HepG2 (cell line): Measurements from ENCODE around the gene DARS2. TPM values are rescaled to one million over a fixed set of nuclear protein-coding genes. Genes with fewer than 3 reads are reported as not detected.

Experiments used
- CBFB ChIP-seq: sonication (generic); formaldehyde crosslinking; IDR thresholded peaks from 2 replicates; pipeline ENCODE4 v1.4.0; 2020; ENCODE audit warnings: missing genetic modification reagents
- CENPX ChIP-seq: sonication (generic); formaldehyde crosslinking; IDR thresholded peaks from 2 replicates; pipeline ENCODE4 v1.9.0; 2021; ENCODE audit warnings: mild to moderate bottlenecking, missing genetic modification reagents, moderate library complexity
- ESRRA ChIP-seq: sonication (generic); formaldehyde crosslinking; IDR thresholded peaks from 2 replicates; pipeline ENCODE4 v1.5.1; 2020; ENCODE audit warnings: mild to moderate bottlenecking, low read depth, missing genetic modification reagents
- HCFC1 ChIP-seq: fragments of 150-350 bp; IDR thresholded peaks from 2 replicates; pipeline ENCODE4 v1.6.1; 2014; ENCODE audit warnings: low read depth, low read length
- KAT2B ChIP-seq: fragments of 150-350 bp; IDR thresholded peaks from 2 replicates; pipeline ENCODE4 v1.6.1; 2014; ENCODE audit warnings: low read depth, low read length, borderline replicate concordance
- NONO ChIP-seq, 2 experiments: fragments of 450-650 bp in 1 of 2; sonication (generic) in 1 of 2; formaldehyde crosslinking in 1 of 2; IDR thresholded peaks in 1 of 2; conservative IDR thresholded peaks in 1 of 2; 2 replicates each; pipeline versions ENCODE4 v1.6.1 to v1.8.0; 2017 to 2022; ENCODE audit warnings: mild to moderate bottlenecking in 1 of 2, missing genetic modification reagents in 1 of 2, moderate library complexity in 1 of 2
- SMAD9 ChIP-seq: sonication (generic); formaldehyde crosslinking; IDR thresholded peaks from 2 replicates; pipeline ENCODE4 v1.5.1; 2020; ENCODE audit warnings: mild to moderate bottlenecking, missing genetic modification reagents
- SRSF4 ChIP-seq: fragments of 200-400 bp; formaldehyde crosslinking; IDR thresholded peaks from one replicate; pipeline ENCODE4 v1.6.1; 2018; ENCODE audit warnings: mild to moderate bottlenecking, low read depth, low read length, moderate library complexity; ENCODE audit not compliant: poor library complexity, severe bottlenecking
- TRIM24 ChIP-seq: sonication (generic); formaldehyde crosslinking; IDR thresholded peaks from 2 replicates; pipeline ENCODE4 v1.8.0; 2022; ENCODE audit warnings: mild to moderate bottlenecking, missing genetic modification reagents
- ZBTB7A ChIP-seq: sonication (generic); formaldehyde crosslinking; IDR thresholded peaks from 2 replicates; pipeline ENCODE4 v1.8.0; 2022; ENCODE audit warnings: mild to moderate bottlenecking, missing genetic modification reagents
- ZNF263 ChIP-seq: sonication (generic); formaldehyde crosslinking; IDR thresholded peaks from 2 replicates; pipeline ENCODE4 v1.4.0; 2020; ENCODE audit warnings: missing genetic modification reagents
- ZNF543 ChIP-seq: sonication (generic); formaldehyde crosslinking; IDR thresholded peaks from 2 replicates; pipeline ENCODE4 v1.4.0; 2020; ENCODE audit warnings: mild to moderate bottlenecking, missing genetic modification reagents
- ZNF563 ChIP-seq: sonication (generic); formaldehyde crosslinking; IDR thresholded peaks from 2 replicates; pipeline ENCODE4 v1.8.0; 2022; ENCODE audit warnings: mild to moderate bottlenecking, moderate library complexity, missing genetic modification reagents
- polyA plus RNA-seq, 8 experiments: library from polyadenylated mRNA; depleted of rRNA in 3 of 8; stranded (reverse) in 7 of 8; unstranded in 1 of 8; fragments of >200 nt; fragmentation: Illumina TruSeq in 4 of 8; extraction: Trizol in 4 of 8; gene quantifications; 2 replicates each; pipeline versions ENCODE4 v1.2.1 to v1.2.3, GENCODE V29; 2011 to 2016; ENCODE audit warnings: low read depth in 4 of 8, missing spikeins in 1 of 8, mixed read lengths in 1 of 8; ENCODE audit not compliant: insufficient read depth in 1 of 8
- total RNA-seq, 5 experiments: library from RNA; depleted of rRNA; stranded (reverse); fragments of >200 nt; fragmentation: Illumina TruSeq; extraction: Trizol; gene quantifications; 2 replicates each; pipeline ENCODE4 v1.2.3, GENCODE V29; 2016; ENCODE audit warnings: low read depth in 1 of 5
- TF ChIP-seq, protein P1 (sequence below), 2 experiments: IDR thresholded peaks; 2 replicates each; pipeline ENCODE4 v1.6.1; 2011 to 2012; ENCODE audit warnings: low read length in 2 of 2, borderline replicate concordance in 1 of 2, low read depth in 1 of 2, mild to moderate bottlenecking in 1 of 2, moderate library complexity in 1 of 2
- TF ChIP-seq, protein P2 (sequence below): sonication (generic); formaldehyde crosslinking; IDR thresholded peaks from 2 replicates; pipeline ENCODE4 v1.4.0; 2020; ENCODE audit warnings: missing genetic modification reagents
- TF ChIP-seq, protein P3 (sequence below): sonication (generic); formaldehyde crosslinking; IDR thresholded peaks from 2 replicates; pipeline ENCODE4 v1.4.0; 2020; ENCODE audit warnings: low read depth, mild to moderate bottlenecking, missing genetic modification reagents

Gene DARS2
- total and polyA plus RNA-seq, 2 of the 13 experiments (the other 11 are each of a cell fraction or from before 2014, with no cell fraction given), result 17.6 to 27.7 TPM

DNA sequence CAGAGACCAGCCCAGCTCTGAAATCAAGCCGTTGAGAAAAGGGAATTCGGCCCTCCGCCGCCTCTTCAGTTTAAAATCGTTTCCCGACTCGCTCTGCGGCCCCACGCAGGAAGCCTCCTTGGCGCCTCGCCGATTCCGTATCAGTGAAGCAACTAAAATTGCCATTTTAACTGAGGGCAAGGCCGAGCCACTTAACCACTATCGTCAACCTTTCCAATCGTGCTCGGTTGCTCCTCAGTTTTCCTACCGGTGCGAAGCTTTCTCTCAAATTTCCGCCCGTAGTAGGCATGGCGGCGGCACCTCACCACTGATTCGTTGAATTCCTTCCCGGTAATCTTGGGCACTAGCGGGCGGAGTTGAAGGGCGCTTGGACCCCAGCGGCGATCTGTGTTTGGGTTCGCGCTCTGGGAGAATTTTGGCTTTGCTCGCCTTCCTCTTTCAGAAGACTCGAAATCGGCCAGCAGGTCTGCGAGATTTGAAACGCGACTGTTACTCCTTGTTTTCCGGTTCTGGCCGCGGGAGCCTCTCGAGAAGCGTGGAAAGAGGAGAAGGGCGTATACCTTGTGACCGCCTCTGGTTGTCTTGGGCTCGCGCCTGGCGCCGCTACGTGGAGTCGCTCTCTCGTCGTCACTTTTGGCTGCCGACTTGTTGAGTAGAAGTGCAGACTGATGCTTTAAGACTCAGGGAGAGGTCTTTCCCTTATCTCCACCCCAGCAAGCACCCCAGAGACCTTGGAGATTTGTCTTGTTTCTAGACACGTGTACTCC is at the start of gene DARS2, which contains the start of gene CENPL (continued):
- TF ChIP-seq SMAD9 (CRISPR knock-in tag) (no peak), ZNF263 (no peak), ESRRA (CRISPR knock-in tag) (peak; percentile 26; the same call in 1 of the 2 replicates), SRSF4 (no peak), HCFC1 (peak; percentile 77), NONO (IDR thresholded peaks at IDR 0.05) (no peak), NONO (CRISPR knock-in tag; conservative IDR thresholded peaks at IDR 0.05) (peak; percentile 81; the same call in 1 of the 2 replicates), CBFB (peak; percentile 84), KAT2B (no peak), ZBTB7A (CRISPR knock-in tag) (no peak), ZNF563 (CRISPR knock-in tag) (peak; percentile 69; the same call in 1 of the 2 replicates), ZNF543 (no peak), CENPX (CRISPR knock-in tag) (no peak), TRIM24 (CRISPR knock-in tag) (no peak)
- TF ChIP-seq, protein P1, sequence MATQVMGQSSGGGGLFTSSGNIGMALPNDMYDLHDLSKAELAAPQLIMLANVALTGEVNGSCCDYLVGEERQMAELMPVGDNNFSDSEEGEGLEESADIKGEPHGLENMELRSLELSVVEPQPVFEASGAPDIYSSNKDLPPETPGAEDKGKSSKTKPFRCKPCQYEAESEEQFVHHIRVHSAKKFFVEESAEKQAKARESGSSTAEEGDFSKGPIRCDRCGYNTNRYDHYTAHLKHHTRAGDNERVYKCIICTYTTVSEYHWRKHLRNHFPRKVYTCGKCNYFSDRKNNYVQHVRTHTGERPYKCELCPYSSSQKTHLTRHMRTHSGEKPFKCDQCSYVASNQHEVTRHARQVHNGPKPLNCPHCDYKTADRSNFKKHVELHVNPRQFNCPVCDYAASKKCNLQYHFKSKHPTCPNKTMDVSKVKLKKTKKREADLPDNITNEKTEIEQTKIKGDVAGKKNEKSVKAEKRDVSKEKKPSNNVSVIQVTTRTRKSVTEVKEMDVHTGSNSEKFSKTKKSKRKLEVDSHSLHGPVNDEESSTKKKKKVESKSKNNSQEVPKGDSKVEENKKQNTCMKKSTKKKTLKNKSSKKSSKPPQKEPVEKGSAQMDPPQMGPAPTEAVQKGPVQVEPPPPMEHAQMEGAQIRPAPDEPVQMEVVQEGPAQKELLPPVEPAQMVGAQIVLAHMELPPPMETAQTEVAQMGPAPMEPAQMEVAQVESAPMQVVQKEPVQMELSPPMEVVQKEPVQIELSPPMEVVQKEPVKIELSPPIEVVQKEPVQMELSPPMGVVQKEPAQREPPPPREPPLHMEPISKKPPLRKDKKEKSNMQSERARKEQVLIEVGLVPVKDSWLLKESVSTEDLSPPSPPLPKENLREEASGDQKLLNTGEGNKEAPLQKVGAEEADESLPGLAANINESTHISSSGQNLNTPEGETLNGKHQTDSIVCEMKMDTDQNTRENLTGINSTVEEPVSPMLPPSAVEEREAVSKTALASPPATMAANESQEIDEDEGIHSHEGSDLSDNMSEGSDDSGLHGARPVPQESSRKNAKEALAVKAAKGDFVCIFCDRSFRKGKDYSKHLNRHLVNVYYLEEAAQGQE (IDR thresholded peaks at IDR 0.05; ENCODE audit: borderline replicate concordance in 1 of 2, low read depth in 1 of 2, low read length in 2 of 2), result no peak; a peak in 1 of 4 replicates
- TF ChIP-seq, protein P2, sequence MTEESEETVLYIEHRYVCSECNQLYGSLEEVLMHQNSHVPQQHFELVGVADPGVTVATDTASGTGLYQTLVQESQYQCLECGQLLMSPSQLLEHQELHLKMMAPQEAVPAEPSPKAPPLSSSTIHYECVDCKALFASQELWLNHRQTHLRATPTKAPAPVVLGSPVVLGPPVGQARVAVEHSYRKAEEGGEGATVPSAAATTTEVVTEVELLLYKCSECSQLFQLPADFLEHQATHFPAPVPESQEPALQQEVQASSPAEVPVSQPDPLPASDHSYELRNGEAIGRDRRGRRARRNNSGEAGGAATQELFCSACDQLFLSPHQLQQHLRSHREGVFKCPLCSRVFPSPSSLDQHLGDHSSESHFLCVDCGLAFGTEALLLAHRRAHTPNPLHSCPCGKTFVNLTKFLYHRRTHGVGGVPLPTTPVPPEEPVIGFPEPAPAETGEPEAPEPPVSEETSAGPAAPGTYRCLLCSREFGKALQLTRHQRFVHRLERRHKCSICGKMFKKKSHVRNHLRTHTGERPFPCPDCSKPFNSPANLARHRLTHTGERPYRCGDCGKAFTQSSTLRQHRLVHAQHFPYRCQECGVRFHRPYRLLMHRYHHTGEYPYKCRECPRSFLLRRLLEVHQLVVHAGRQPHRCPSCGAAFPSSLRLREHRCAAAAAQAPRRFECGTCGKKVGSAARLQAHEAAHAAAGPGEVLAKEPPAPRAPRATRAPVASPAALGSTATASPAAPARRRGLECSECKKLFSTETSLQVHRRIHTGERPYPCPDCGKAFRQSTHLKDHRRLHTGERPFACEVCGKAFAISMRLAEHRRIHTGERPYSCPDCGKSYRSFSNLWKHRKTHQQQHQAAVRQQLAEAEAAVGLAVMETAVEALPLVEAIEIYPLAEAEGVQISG (CRISPR knock-in tag), result peak; percentile 97
- TF ChIP-seq, protein P3, sequence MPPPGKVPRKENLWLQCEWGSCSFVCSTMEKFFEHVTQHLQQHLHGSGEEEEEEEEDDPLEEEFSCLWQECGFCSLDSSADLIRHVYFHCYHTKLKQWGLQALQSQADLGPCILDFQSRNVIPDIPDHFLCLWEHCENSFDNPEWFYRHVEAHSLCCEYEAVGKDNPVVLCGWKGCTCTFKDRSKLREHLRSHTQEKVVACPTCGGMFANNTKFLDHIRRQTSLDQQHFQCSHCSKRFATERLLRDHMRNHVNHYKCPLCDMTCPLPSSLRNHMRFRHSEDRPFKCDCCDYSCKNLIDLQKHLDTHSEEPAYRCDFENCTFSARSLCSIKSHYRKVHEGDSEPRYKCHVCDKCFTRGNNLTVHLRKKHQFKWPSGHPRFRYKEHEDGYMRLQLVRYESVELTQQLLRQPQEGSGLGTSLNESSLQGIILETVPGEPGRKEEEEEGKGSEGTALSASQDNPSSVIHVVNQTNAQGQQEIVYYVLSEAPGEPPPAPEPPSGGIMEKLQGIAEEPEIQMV (CRISPR knock-in tag), result no peak
